ENCODE measurements around the gene POLE2.

The POLE2 gene

DNA sequence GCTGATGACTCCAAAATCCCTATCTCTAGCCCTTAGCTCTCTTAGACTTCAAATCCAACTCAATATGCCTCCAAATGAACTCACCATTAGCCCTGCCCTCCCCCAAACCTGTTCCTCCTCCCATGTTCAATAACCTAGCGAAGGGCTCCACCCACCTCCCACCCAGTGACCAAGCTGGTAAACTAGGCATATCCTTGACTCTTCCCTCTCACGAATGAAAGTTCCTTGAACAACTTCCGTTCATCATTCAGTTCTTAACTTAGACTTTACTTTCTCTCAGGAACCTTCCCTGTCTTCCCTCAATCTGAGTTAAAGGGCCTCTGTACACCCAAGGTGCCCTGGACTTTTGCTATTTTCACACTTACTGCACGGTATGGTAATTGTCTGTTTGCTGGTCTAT is 3.0 kb upstream of the POLE2 start:
- Histone ChIP-seq H3K4me3 (ENCODE audit: low read length) (no peak overlapping the region), H3K27me3 (ENCODE audit: low read depth, low read length) (no peaks in the 10 kb centered on the region), H3K9me3 (ENCODE audit: insufficient read depth, low read length) (no peaks in the 10 kb centered on the region), H3K36me3 (replicated peaks; ENCODE audit: low read depth, low read length) (no peaks in the 10 kb centered on the region), H2AFZ (ENCODE audit: low read depth, low read length) (no peak overlapping the region), H4K20me1 (ENCODE audit: insufficient read depth, low read length) (no peaks in the 10 kb centered on the region), H3K79me2 (ENCODE audit: low read length) (peaks cover 19% of the 10 kb centered on the region), H3K27ac (ENCODE audit: low read length) (no peak overlapping the region), H3K4me2 (ENCODE audit: low read length) (no peak overlapping the region), H3K9ac (ENCODE audit: low read length) (no peak overlapping the region), H3K4me1 (ENCODE audit: low read length) (peaks cover 20% of the 10 kb centered on the region)
- TF ChIP-seq EZH2phosphoT487 (IDR thresholded peaks at IDR 0.05; ENCODE audit: low read depth), result no peak
- TF ChIP-seq, protein P1, sequence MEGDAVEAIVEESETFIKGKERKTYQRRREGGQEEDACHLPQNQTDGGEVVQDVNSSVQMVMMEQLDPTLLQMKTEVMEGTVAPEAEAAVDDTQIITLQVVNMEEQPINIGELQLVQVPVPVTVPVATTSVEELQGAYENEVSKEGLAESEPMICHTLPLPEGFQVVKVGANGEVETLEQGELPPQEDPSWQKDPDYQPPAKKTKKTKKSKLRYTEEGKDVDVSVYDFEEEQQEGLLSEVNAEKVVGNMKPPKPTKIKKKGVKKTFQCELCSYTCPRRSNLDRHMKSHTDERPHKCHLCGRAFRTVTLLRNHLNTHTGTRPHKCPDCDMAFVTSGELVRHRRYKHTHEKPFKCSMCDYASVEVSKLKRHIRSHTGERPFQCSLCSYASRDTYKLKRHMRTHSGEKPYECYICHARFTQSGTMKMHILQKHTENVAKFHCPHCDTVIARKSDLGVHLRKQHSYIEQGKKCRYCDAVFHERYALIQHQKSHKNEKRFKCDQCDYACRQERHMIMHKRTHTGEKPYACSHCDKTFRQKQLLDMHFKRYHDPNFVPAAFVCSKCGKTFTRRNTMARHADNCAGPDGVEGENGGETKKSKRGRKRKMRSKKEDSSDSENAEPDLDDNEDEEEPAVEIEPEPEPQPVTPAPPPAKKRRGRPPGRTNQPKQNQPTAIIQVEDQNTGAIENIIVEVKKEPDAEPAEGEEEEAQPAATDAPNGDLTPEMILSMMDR (IDR thresholded peaks at IDR 0.05; ENCODE audit: low read depth, low read length), result no peak

DNA sequence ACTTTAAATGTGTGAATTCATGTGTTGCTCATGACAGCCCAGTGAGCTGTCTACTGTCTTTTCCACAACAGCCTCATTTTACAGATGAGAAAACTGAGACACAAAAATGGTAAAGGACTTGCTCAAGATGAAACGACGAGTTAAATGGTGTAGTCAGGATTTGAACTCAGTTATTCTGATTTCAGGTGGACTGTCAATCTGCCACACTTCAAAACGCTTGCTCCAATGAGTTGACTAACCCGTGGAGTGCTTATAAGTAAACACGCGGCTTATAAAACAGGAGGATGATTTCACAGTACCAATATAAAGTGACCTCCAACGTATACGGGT is 652 bp upstream of the POLE2 start:
- Histone ChIP-seq H4K20me1 (ENCODE audit: insufficient read depth, low read length) (no peaks in the 10 kb centered on the region), H3K9ac (ENCODE audit: low read length) (no peak overlapping the region), H3K36me3 (replicated peaks; ENCODE audit: low read depth, low read length) (peaks cover 6% of the 10 kb centered on the region), H3K4me1 (ENCODE audit: low read length) (peaks cover 15% of the 10 kb centered on the region), H3K4me2 (ENCODE audit: low read length) (peak overlapping the region; percentile 75), H3K27me3 (ENCODE audit: low read depth, low read length) (no peaks in the 10 kb centered on the region), H2AFZ (ENCODE audit: low read depth, low read length) (peak overlapping the region; percentile 87), H3K4me3 (ENCODE audit: low read length) (peak overlapping the region; percentile 83), H3K27ac (ENCODE audit: low read length) (no peak overlapping the region), H3K9me3 (ENCODE audit: insufficient read depth, low read length) (no peaks in the 10 kb centered on the region), H3K79me2 (ENCODE audit: low read length) (peaks cover 32% of the 10 kb centered on the region)
- TF ChIP-seq, protein P1 (IDR thresholded peaks at IDR 0.05; ENCODE audit: low read depth, low read length), result no peak
- TF ChIP-seq EZH2phosphoT487 (IDR thresholded peaks at IDR 0.05; ENCODE audit: low read depth), result no peak

DNA sequence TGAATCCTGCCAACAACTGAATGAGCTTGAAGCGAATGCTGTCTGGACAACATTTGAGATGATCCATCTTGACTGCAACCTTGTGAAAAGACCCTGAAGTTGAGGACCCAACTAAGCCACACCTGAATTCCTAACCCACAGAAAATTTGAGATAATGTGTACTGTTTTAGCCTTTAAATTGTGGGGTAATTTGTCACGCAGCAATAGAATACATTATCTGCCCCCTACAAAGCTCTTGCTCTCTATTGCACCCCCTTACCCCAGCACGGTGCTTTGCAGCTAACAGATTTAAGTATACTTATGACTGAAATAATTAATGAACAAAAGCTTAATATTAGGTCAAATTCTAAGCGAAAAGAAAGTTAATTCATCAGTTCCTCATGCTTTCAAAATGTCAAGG is 1.6 kb downstream of the POLE2 start:
- Histone ChIP-seq H3K27me3 (ENCODE audit: low read depth, low read length) (no peaks in the 10 kb centered on the region), H3K9me3 (ENCODE audit: insufficient read depth, low read length) (no peaks in the 10 kb centered on the region), H3K36me3 (replicated peaks; ENCODE audit: low read depth, low read length) (peaks cover 17% of the 10 kb centered on the region), H3K79me2 (ENCODE audit: low read length) (peaks cover 32% of the 10 kb centered on the region), H3K4me3 (ENCODE audit: low read length) (no peak overlapping the region), H3K4me2 (ENCODE audit: low read length) (0 out of 2 replicates have a peak overlapping the region, but pooled peaks have one; percentile 75), H4K20me1 (ENCODE audit: insufficient read depth, low read length) (no peaks in the 10 kb centered on the region), H2AFZ (ENCODE audit: low read depth, low read length) (no peak overlapping the region), H3K27ac (ENCODE audit: low read length) (no peak overlapping the region), H3K4me1 (ENCODE audit: low read length) (peaks cover 10% of the 10 kb centered on the region), H3K9ac (ENCODE audit: low read length) (no peak overlapping the region)
- no peak for TF ChIP-seq EZH2phosphoT487 (IDR thresholded peaks at IDR 0.05; ENCODE audit: low read depth)
- TF ChIP-seq, protein P1 (IDR thresholded peaks at IDR 0.05; ENCODE audit: low read depth, low read length), result no peak

- H3K9ac ChIP-seq (ENCODE audit: low read length), result no peak overlapping the region
- H3K4me1 ChIP-seq (ENCODE audit: low read length), result no peaks in the 10 kb centered on the region
- no peak overlapping the region for H3K27ac ChIP-seq (ENCODE audit: low read length)
- H3K79me2 ChIP-seq (ENCODE audit: low read length), result no peaks in the 10 kb centered on the region
- H3K4me3 ChIP-seq (ENCODE audit: low read length), result no peak overlapping the region
- H3K9me3 ChIP-seq (ENCODE audit: insufficient read depth, low read length), result no peaks in the 10 kb centered on the region
- H3K27me3 ChIP-seq (ENCODE audit: low read depth, low read length), result no peaks in the 10 kb centered on the region
- no peaks in the 10 kb centered on the region for H4K20me1 ChIP-seq (ENCODE audit: insufficient read depth, low read length)
- H2AFZ ChIP-seq (ENCODE audit: low read depth, low read length), result no peak overlapping the region
- H3K4me2 ChIP-seq (ENCODE audit: low read length), result no peak overlapping the region
- TF ChIP-seq, protein P1 (IDR thresholded peaks at IDR 0.05; ENCODE audit: low read depth, low read length), result no peak
- TF ChIP-seq EZH2phosphoT487 (IDR thresholded peaks at IDR 0.05; ENCODE audit: low read depth), result no peak
- H3K36me3 ChIP-seq (replicated peaks; ENCODE audit: low read depth, low read length), result peaks cover 39% of the 10 kb centered on the region
Observed at GRCh38 chr14:49679271-49679670, 8.7 kb downstream of the POLE2 start.

All from OCI-LY3 (cell line).